HEK293 (cell line): ENCODE data around the gene TRIM7.
A peak's percentile ranks its signal among the peaks of the same experiment; 100 is the strongest.

Experiments
- ATF2 ChIP-seq: fragments of 450-650 bp; formaldehyde crosslinking; IDR thresholded peaks from 2 replicates; pipeline ENCODE4 v1.5.1; 2016; ENCODE audit warnings: missing biosample characterization, missing genetic modification characterization, low read depth
- IKZF3 ChIP-seq: fragments of 450-650 bp; IDR thresholded peaks from 2 replicates; pipeline ENCODE4 v1.5.0; 2018; ENCODE audit warnings: missing biosample characterization, mild to moderate bottlenecking, missing genetic modification characterization, moderate library complexity
- INSM2 ChIP-seq: fragments of 450-650 bp; formaldehyde crosslinking; IDR thresholded peaks from 2 replicates; pipeline ENCODE4 v1.5.1; 2016; ENCODE audit warnings: missing biosample characterization, missing genetic modification characterization
- MEIS1 ChIP-seq: sonication (generic); formaldehyde crosslinking; IDR thresholded peaks from 2 replicates; pipeline ENCODE4 v1.8.1; 2022; ENCODE audit warnings: missing genetic modification reagents, mild to moderate bottlenecking, borderline replicate concordance
- PRDM10 ChIP-seq: fragments of 450-650 bp; formaldehyde crosslinking; IDR thresholded peaks from 2 replicates; pipeline ENCODE4 v1.5.1; 2016; ENCODE audit warnings: missing biosample characterization, missing genetic modification characterization
- SCRT1 ChIP-seq: fragments of 450-650 bp; formaldehyde crosslinking; IDR thresholded peaks from 2 replicates; pipeline ENCODE4 v1.5.1; 2016; ENCODE audit warnings: missing biosample characterization, missing genetic modification characterization, borderline replicate concordance
- SCRT2 ChIP-seq: fragments of 450-650 bp; formaldehyde crosslinking; IDR thresholded peaks from 2 replicates; pipeline ENCODE4 v1.5.1; 2016; ENCODE audit warnings: missing biosample characterization, missing genetic modification characterization
- ZBTB1 ChIP-seq: fragments of 450-650 bp; formaldehyde crosslinking; IDR thresholded peaks from 2 replicates; pipeline ENCODE4 v1.5.1; 2016; ENCODE audit warnings: missing biosample characterization, missing genetic modification characterization
- ZBTB10 ChIP-seq: fragments of 450-650 bp; formaldehyde crosslinking; IDR thresholded peaks from 2 replicates; pipeline ENCODE4 v1.5.1; 2016; ENCODE audit warnings: missing biosample characterization, missing genetic modification characterization
- ZBTB20 ChIP-seq: fragments of 450-650 bp; formaldehyde crosslinking; IDR thresholded peaks from 2 replicates; pipeline ENCODE4 v1.5.1; 2016; ENCODE audit warnings: missing biosample characterization, missing genetic modification characterization
- ZBTB8A ChIP-seq: fragments of 450-650 bp; formaldehyde crosslinking; IDR thresholded peaks from 2 replicates; pipeline ENCODE4 v1.5.1; 2016; ENCODE audit warnings: missing biosample characterization, missing genetic modification characterization
- ZNF121 ChIP-seq: fragments of 450-650 bp; formaldehyde crosslinking; IDR thresholded peaks from 2 replicates; pipeline ENCODE4 v1.5.1; 2016; ENCODE audit warnings: missing biosample characterization, missing genetic modification characterization
- ZNF132 ChIP-seq: fragments of 450-650 bp; formaldehyde crosslinking; IDR thresholded peaks from 2 replicates; pipeline ENCODE4 v1.5.1; 2017; ENCODE audit warnings: missing biosample characterization, missing genetic modification characterization, borderline replicate concordance
- ZNF202 ChIP-seq: fragments of 450-650 bp; formaldehyde crosslinking; IDR thresholded peaks from 2 replicates; pipeline ENCODE4 v1.5.1; 2016; ENCODE audit warnings: missing biosample characterization, missing genetic modification characterization, borderline replicate concordance
- ZNF366 ChIP-seq: fragments of 450-650 bp; formaldehyde crosslinking; conservative IDR thresholded peaks from 2 replicates; pipeline ENCODE4 v1.5.1; 2016; ENCODE audit warnings: missing biosample characterization, missing genetic modification characterization
- ZNF404 ChIP-seq: fragments of 450-650 bp; formaldehyde crosslinking; IDR thresholded peaks from 2 replicates; pipeline ENCODE4 v1.5.1; 2017; ENCODE audit warnings: missing biosample characterization, missing genetic modification characterization
- ZNF514 ChIP-seq: fragments of 450-650 bp; formaldehyde crosslinking; IDR thresholded peaks from 2 replicates; pipeline ENCODE4 v1.5.1; 2016; ENCODE audit warnings: missing biosample characterization, missing genetic modification characterization
- ZNF561 ChIP-seq: fragments of 450-650 bp; IDR thresholded peaks from 2 replicates; pipeline ENCODE4 v1.5.1; 2018; ENCODE audit warnings: missing biosample characterization, missing genetic modification characterization, borderline replicate concordance
- ZNF580 ChIP-seq: fragments of 450-650 bp; formaldehyde crosslinking; IDR thresholded peaks from 2 replicates; pipeline ENCODE4 v1.5.1; 2016; ENCODE audit warnings: missing biosample characterization, missing genetic modification characterization
- TF ChIP-seq, protein P1 (sequence below): fragments of 450-650 bp; formaldehyde crosslinking; IDR thresholded peaks from 2 replicates; pipeline ENCODE4 v1.5.1; 2016; ENCODE audit warnings: missing biosample characterization, missing genetic modification characterization
- TF ChIP-seq, protein P2 (sequence below): fragments of 450-650 bp; formaldehyde crosslinking; IDR thresholded peaks from 2 replicates; pipeline ENCODE4 v1.5.1; 2016; ENCODE audit warnings: missing biosample characterization, missing genetic modification characterization

Gene TRIM7

GRCh38 chr5:181215997-181216989 is 11.3 kb upstream of the TRIM7 start (continued):
- TF ChIP-seq PRDM10 (no peak; the same call in 1 of the 2 replicates), ZNF580 (tag by site-specific recombination) (peak; percentile 99), SCRT1 (tag by site-specific recombination) (peak; percentile 53; the same call in 1 of the 2 replicates), ATF2 (tag by site-specific recombination) (no peak), ZBTB1 (tag by site-specific recombination) (0 out of 2 replicates have a peak, but pooled peaks have one; percentile 10), MEIS1 (CRISPR knock-in tag) (no peak), ZBTB10 (tag by site-specific recombination) (peak; percentile 100), ZNF202 (tag by site-specific recombination) (0 out of 2 replicates have a peak, but pooled peaks have one; percentile 52), IKZF3 (tag by site-specific recombination) (peak; percentile 53; the same call in 1 of the 2 replicates), ZBTB20 (tag by site-specific recombination) (peak; percentile 25; the same call in 1 of the 2 replicates), ZNF121 (tag by site-specific recombination) (peak; percentile 44; the same call in 1 of the 2 replicates), ZNF404 (no peak), ZNF561 (tag by site-specific recombination) (peak; percentile 15; the same call in 1 of the 2 replicates), ZNF366 (tag by site-specific recombination) (peak; percentile 50; the same call in 1 of the 2 replicates), SCRT2 (tag by site-specific recombination) (0 out of 2 replicates have a peak, but pooled peaks have one; percentile 41), ZNF514 (tag by site-specific recombination) (no peak), ZNF132 (no peak), ZBTB8A (tag by site-specific recombination) (peak; percentile 91), INSM2 (peak; percentile 85)
- TF ChIP-seq, protein P1, sequence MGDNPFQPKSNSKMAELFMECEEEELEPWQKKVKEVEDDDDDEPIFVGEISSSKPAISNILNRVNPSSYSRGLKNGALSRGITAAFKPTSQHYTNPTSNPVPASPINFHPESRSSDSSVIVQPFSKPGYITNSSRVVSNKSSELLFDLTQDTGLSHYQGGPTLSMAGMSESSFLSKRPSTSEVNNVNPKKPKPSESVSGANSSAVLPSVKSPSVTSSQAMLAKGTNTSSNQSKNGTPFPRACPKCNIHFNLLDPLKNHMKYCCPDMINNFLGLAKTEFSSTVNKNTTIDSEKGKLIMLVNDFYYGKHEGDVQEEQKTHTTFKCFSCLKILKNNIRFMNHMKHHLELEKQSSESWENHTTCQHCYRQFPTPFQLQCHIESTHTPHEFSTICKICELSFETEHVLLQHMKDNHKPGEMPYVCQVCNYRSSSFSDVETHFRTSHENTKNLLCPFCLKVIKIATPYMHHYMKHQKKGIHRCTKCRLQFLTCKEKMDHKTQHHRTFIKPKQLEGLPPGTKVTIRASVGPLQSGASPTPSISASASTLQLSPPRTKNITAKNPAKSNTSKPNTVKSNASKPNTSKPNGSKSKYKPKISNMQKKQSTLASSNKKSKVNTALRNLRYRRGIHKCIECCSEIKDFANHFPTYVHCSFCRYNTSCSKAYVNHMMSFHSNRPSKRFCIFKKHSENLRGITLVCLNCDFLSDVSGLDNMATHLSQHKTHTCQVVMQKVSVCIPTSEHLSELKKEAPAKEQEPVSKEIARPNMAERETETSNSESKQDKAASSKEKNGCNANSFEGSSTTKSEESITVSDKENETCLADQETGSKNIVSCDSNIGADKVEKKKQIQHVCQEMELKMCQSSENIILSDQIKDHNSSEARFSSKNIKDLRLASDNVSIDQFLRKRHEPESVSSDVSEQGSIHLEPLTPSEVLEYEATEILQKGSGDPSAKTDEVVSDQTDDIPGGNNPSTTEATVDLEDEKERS (tag by site-specific recombination) = peak; percentile 92
- TF ChIP-seq, protein P2, sequence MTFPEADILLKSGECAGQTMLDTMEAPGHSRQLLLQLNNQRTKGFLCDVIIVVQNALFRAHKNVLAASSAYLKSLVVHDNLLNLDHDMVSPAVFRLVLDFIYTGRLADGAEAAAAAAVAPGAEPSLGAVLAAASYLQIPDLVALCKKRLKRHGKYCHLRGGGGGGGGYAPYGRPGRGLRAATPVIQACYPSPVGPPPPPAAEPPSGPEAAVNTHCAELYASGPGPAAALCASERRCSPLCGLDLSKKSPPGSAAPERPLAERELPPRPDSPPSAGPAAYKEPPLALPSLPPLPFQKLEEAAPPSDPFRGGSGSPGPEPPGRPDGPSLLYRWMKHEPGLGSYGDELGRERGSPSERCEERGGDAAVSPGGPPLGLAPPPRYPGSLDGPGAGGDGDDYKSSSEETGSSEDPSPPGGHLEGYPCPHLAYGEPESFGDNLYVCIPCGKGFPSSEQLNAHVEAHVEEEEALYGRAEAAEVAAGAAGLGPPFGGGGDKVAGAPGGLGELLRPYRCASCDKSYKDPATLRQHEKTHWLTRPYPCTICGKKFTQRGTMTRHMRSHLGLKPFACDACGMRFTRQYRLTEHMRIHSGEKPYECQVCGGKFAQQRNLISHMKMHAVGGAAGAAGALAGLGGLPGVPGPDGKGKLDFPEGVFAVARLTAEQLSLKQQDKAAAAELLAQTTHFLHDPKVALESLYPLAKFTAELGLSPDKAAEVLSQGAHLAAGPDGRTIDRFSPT (tag by site-specific recombination) = peak; percentile 95
